Endothelial cell of umbilical vein (primary cell): ENCODE data around the gene LGR4.

Experiments
- CTCF ChIP-seq, 2 donors: IDR thresholded peaks; 1 replicate in 1 of 2; 2 replicates in 1 of 2; pipeline ENCODE4 v1.5.1; 2011; ENCODE audit warnings: low read length in 2 of 2, mild to moderate bottlenecking in 2 of 2, moderate library complexity in 2 of 2, control low read depth in 1 of 2, inconsistent platforms in 1 of 2, low read depth in 1 of 2; ENCODE audit not compliant: insufficient read depth in 1 of 2; ENCODE audit errors: extremely low read depth in 1 of 2
- EZH2 ChIP-seq: IDR thresholded peaks from 2 replicates; pipeline ENCODE4 v1.6.1; 2012; ENCODE audit warnings: borderline replicate concordance, low read depth, mild to moderate bottlenecking, moderate library complexity, low read length, inconsistent platforms; ENCODE audit not compliant: severe bottlenecking
- FOS ChIP-seq: IDR thresholded peaks from 2 replicates; pipeline ENCODE4 v1.6.1; 2011; ENCODE audit warnings: mild to moderate bottlenecking, low read length, moderate library complexity, borderline replicate concordance; ENCODE audit not compliant: insufficient read depth
- GATA2 ChIP-seq: IDR thresholded peaks from 2 replicates; pipeline ENCODE4 v1.7.0; 2011; ENCODE audit warnings: low read depth, mild to moderate bottlenecking, moderate library complexity, mixed read lengths, low read length; ENCODE audit not compliant: insufficient read length, insufficient read depth
- JUN ChIP-seq: IDR thresholded peaks from 2 replicates; pipeline ENCODE4 v1.6.1; 2011; ENCODE audit warnings: borderline replicate concordance, low read depth; ENCODE audit not compliant: insufficient read length, insufficient read depth
- MAX ChIP-seq: IDR thresholded peaks from 2 replicates; pipeline ENCODE4 v1.6.1; 2011; ENCODE audit not compliant: insufficient read depth, insufficient read length
- MYC ChIP-seq: IDR thresholded peaks from one replicate; pipeline ENCODE4 v1.6.1; 2011; ENCODE audit warnings: mild to moderate bottlenecking, low read depth, low read length
- POLR2A ChIP-seq: IDR thresholded peaks from 2 replicates; pipeline ENCODE4 v1.6.1; 2012; ENCODE audit warnings: low read depth, mild to moderate bottlenecking, control low read depth, low read length
- POLR2AphosphoS5 ChIP-seq: IDR thresholded peaks from 2 replicates; pipeline ENCODE4 v1.6.1; 2012; ENCODE audit warnings: low read depth, mild to moderate bottlenecking, control low read depth, low read length, moderate library complexity; ENCODE audit not compliant: insufficient read depth

- TF ChIP-seq EZH2 (no peak), POLR2A (no peak), CTCF (IDR thresholded peaks at IDR 0.05; ENCODE audit: extremely low read depth in 1 of 2, insufficient read depth in 1 of 2, low read depth in 1 of 2, low read length in 2 of 2) (no peak), GATA2 (no peak), MAX (no peak), MYC (no peak), JUN (no peak), POLR2AphosphoS5 (no peak), FOS (no peak)
Observed at GRCh38 chr11:27373856-27374602, 98.6 kb downstream of the LGR4 start.
